Uterus (tissue), 2 donors: ENCODE measurements around the gene IL10.

Experiments used
- CTCF ChIP-seq, 4 experiments: fragments of 200-600 bp in 2 of 4; fragments of 450-650 bp in 2 of 4; sonication (generic) in 2 of 4; IDR thresholded peaks; one replicate each; pipeline ENCODE4 v1.5.1; 2016 to 2019; ENCODE audit warnings: antibody characterized with exemption in 4 of 4, mild to moderate bottlenecking in 2 of 4, moderate library complexity in 1 of 4
- POLR2A ChIP-seq, 2 donors: fragments of 450-650 bp; IDR thresholded peaks; one replicate each; pipeline ENCODE4 v1.6.1; 2016; ENCODE audit warnings: antibody characterized with exemption in 2 of 2, mild to moderate bottlenecking in 1 of 2, moderate library complexity in 1 of 2

GRCh38 chr1:206816390-206817287 is 44.3 kb upstream of the IL10 start:
- no peak for TF ChIP-seq CTCF (IDR thresholded peaks at IDR 0.05)
- TF ChIP-seq POLR2A (IDR thresholded peaks at IDR 0.05): no peak
